Gastroesophageal sphincter (tissue), 3 donors: ENCODE measurements around the gene SSH2.

Experiments used
- EP300 ChIP-seq: sonication (generic); formaldehyde crosslinking; IDR thresholded peaks from one replicate; pipeline ENCODE4 v1.6.1; 2017; ENCODE audit warnings: antibody characterized with exemption, mild to moderate bottlenecking
- POLR2A ChIP-seq, 2 donors: fragments of 450-650 bp; IDR thresholded peaks; one replicate each; pipeline ENCODE4 v1.6.1; 2017; ENCODE audit warnings: antibody characterized with exemption in 2 of 2, mild to moderate bottlenecking in 2 of 2, moderate library complexity in 1 of 2
- POLR2AphosphoS5 ChIP-seq: sonication (generic); formaldehyde crosslinking; IDR thresholded peaks from one replicate; pipeline ENCODE4 v1.6.1; 2017; ENCODE audit warnings: antibody characterized with exemption
- TF ChIP-seq, protein P1 (sequence below), 4 experiments: fragments of 200-600 bp in 2 of 4; fragments of 450-650 bp in 2 of 4; sonication (generic) in 1 of 4; IDR thresholded peaks; one replicate each; pipeline ENCODE4 v1.5.1; 2017 to 2019; ENCODE audit warnings: antibody characterized with exemption in 4 of 4, mild to moderate bottlenecking in 2 of 4, moderate library complexity in 2 of 4

GRCh38 chr17:29866746-29867404 is 63.2 kb downstream of the SSH2 start:
- TF ChIP-seq, protein P1, sequence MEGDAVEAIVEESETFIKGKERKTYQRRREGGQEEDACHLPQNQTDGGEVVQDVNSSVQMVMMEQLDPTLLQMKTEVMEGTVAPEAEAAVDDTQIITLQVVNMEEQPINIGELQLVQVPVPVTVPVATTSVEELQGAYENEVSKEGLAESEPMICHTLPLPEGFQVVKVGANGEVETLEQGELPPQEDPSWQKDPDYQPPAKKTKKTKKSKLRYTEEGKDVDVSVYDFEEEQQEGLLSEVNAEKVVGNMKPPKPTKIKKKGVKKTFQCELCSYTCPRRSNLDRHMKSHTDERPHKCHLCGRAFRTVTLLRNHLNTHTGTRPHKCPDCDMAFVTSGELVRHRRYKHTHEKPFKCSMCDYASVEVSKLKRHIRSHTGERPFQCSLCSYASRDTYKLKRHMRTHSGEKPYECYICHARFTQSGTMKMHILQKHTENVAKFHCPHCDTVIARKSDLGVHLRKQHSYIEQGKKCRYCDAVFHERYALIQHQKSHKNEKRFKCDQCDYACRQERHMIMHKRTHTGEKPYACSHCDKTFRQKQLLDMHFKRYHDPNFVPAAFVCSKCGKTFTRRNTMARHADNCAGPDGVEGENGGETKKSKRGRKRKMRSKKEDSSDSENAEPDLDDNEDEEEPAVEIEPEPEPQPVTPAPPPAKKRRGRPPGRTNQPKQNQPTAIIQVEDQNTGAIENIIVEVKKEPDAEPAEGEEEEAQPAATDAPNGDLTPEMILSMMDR (IDR thresholded peaks at IDR 0.05): no peak
- no peak for TF ChIP-seq POLR2A (IDR thresholded peaks at IDR 0.05)
- TF ChIP-seq POLR2AphosphoS5: no peak
- no peak for TF ChIP-seq EP300
